Gastroesophageal sphincter (tissue), 4 donors: ENCODE data around the gene CDAN1. TPM values are rescaled to one million over a fixed set of nuclear protein-coding genes. Genes with fewer than 3 reads are reported as not detected.

Experiments used
- ATAC-seq: fragments of 150-250 bp; one replicate; pipeline ENCODE4 v1.9.1; 2016; ENCODE audit warnings: mild to moderate bottlenecking, moderate library complexity
- H3K27ac ChIP-seq, 4 donors: fragments of 200-600 bp; sonication (generic) in 3 of 4; 1 replicate in 3 of 4; 2 replicates in 1 of 4; pipeline ENCODE4 v1.5.1; 2016 to 2019
- H3K27me3 ChIP-seq: fragments of 200-600 bp; sonication (generic); one replicate; pipeline ENCODE4 v1.5.1; 2019
- H3K36me3 ChIP-seq, 2 donors: fragments of 200-600 bp; sonication (generic); one replicate each; pipeline ENCODE4 v1.5.1; 2019; ENCODE audit warnings: control low read depth in 1 of 2
- H3K4me1 ChIP-seq, 3 donors: fragments of 200-600 bp; sonication (generic); 1 replicate in 2 of 3; 2 replicates in 1 of 3; pipeline ENCODE4 v1.5.1; 2016 to 2019; ENCODE audit warnings: control low read depth in 2 of 3
- H3K4me3 ChIP-seq, 2 donors: fragments of 200-600 bp; sonication (generic); one replicate each; pipeline ENCODE4 v1.5.1; 2019; ENCODE audit warnings: mild to moderate bottlenecking in 1 of 2, moderate library complexity in 1 of 2
- H3K9me3 ChIP-seq, 3 donors: fragments of 200-600 bp; sonication (generic); one replicate each; pipeline ENCODE4 v1.5.1; 2017 to 2019; ENCODE audit warnings: control low read depth in 2 of 3
- CTCF ChIP-seq, 4 experiments: fragments of 200-600 bp in 2 of 4; fragments of 450-650 bp in 2 of 4; sonication (generic) in 1 of 4; IDR thresholded peaks; one replicate each; pipeline ENCODE4 v1.5.1; 2017 to 2019; ENCODE audit warnings: antibody characterized with exemption in 4 of 4, mild to moderate bottlenecking in 2 of 4, moderate library complexity in 2 of 4
- EP300 ChIP-seq: sonication (generic); formaldehyde crosslinking; IDR thresholded peaks from one replicate; pipeline ENCODE4 v1.6.1; 2017; ENCODE audit warnings: antibody characterized with exemption, mild to moderate bottlenecking
- POLR2A ChIP-seq, 2 donors: fragments of 450-650 bp; IDR thresholded peaks; one replicate each; pipeline ENCODE4 v1.6.1; 2017; ENCODE audit warnings: antibody characterized with exemption in 2 of 2, mild to moderate bottlenecking in 2 of 2, moderate library complexity in 1 of 2
- POLR2AphosphoS5 ChIP-seq: sonication (generic); formaldehyde crosslinking; IDR thresholded peaks from one replicate; pipeline ENCODE4 v1.6.1; 2017; ENCODE audit warnings: antibody characterized with exemption
- WGBS, 2 donors: methylation state at CpG; one replicate each; pipeline ENCODE4 v1.1.5; 2018; ENCODE audit warnings: low coverage in 1 of 2; 5-methylcytosine and 5-hydroxymethylcytosine counted together
- total RNA-seq, 4 donors: library from RNA; depleted of rRNA; stranded (reverse); fragments of >200 nt; gene quantifications; one replicate each; pipeline ENCODE4 v1.1.0, GENCODE V29; 2016

CDAN1 gene
- total RNA-seq, 4 donors from 2014 or later: 6.5 to 15.7 (median 12.1) TPM

- no peaks in the 10 kb centered on the region for H3K27me3 ChIP-seq
- H3K4me1 ChIP-seq: no peaks in the 10 kb centered on the region
- ATAC-seq: no peak
- peaks cover 0 to 42% of the 10 kb centered on the region in 2 donors for H3K36me3 ChIP-seq
- H3K4me3 ChIP-seq: no peak overlapping the region
- TF ChIP-seq POLR2AphosphoS5: no peak
- TF ChIP-seq CTCF (IDR thresholded peaks at IDR 0.05): no peak
- no peak for TF ChIP-seq EP300
- no peak for TF ChIP-seq POLR2A (IDR thresholded peaks at IDR 0.05)
- 88 to 95% methylated on average over 2 of the region's 2 CpGs for WGBS, 2 donors
- no peak overlapping the region for H3K27ac ChIP-seq
- no peaks in the 10 kb centered on the region for H3K9me3 ChIP-seq
These were observed 13.4 kb upstream of the CDAN1 start for GRCh38 chr15:42750306-42750705.

- ATAC-seq: no peak
- Histone ChIP-seq H3K27me3 (no peaks in the 10 kb centered on the region), H3K4me3 (no peak overlapping the region), H3K27ac (no peak overlapping the region), H3K36me3 (peaks cover 0 to 46% of the 10 kb centered on the region in 2 donors), H3K4me1 (no peaks in the 10 kb centered on the region), H3K9me3 (no peaks in the 10 kb centered on the region)
- no CpG with 5 or more reads among the region's 1 CpG for WGBS, 2 donors
- TF ChIP-seq EP300 (no peak), CTCF (IDR thresholded peaks at IDR 0.05) (no peak), POLR2A (IDR thresholded peaks at IDR 0.05) (no peak), POLR2AphosphoS5 (no peak)
These were observed 12.3 kb upstream of the CDAN1 start for GRCh38 chr15:42749266-42749665.

GRCh38 chr15:42744195-42744594, 7.3 kb upstream of the CDAN1 start:
- ATAC-seq: no peak
- H3K27ac ChIP-seq: no peak overlapping the region
- H3K9me3 ChIP-seq: no peaks in the 10 kb centered on the region
- TF ChIP-seq EP300: no peak
- no peak for TF ChIP-seq POLR2AphosphoS5
- TF ChIP-seq POLR2A (IDR thresholded peaks at IDR 0.05): no peak
- no peak for TF ChIP-seq CTCF (IDR thresholded peaks at IDR 0.05)
- no peaks in the 10 kb centered on the region for H3K4me1 ChIP-seq
- H3K36me3 ChIP-seq: peaks cover 0 to 18% of the 10 kb centered on the region in 2 donors
- H3K27me3 ChIP-seq: no peaks in the 10 kb centered on the region
- 78 to 95% methylated on average over 1 of the region's 1 CpG for whole genome bisulfite sequencing, 2 donors
- no peak overlapping the region for H3K4me3 ChIP-seq

GRCh38 chr15:42742149-42742548, 5.2 kb upstream of the CDAN1 start:
- Histone ChIP-seq H3K4me1 (peaks cover 0 to 12% (median 0%) of the 10 kb centered on the region in 3 donors), H3K9me3 (no peaks in the 10 kb centered on the region), H3K27ac (no peak overlapping the region), H3K36me3 (peaks cover 0 to 18% of the 10 kb centered on the region in 2 donors), H3K27me3 (no peaks in the 10 kb centered on the region), H3K4me3 (no peak overlapping the region)
- no peak for TF ChIP-seq EP300
- ATAC-seq: no peak
- WGBS, 2 donors: 88 to 92% methylated on average over 4 of the region's 4 CpGs

DNA sequence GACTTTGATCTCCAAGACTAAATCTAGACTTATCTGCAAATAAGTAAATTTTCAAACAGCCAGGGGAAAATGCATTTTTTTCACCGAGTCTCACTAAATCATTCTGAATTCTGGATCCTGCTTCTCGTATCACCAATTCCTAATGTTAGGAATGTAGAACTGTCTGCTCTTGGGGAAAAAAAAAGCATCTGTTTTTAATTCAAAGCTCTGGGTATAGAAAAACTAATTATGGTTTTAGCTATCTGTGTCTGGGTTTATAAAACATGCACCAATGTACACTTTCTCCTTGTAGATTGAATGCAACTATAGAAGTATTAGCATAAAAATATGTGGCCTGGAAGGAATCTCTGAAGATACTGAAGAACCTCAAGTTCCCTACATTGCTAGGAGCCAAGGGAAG, 4.8 kb upstream of the CDAN1 start:
- no peak overlapping the region for H3K4me3 ChIP-seq
- TF ChIP-seq CTCF (IDR thresholded peaks at IDR 0.05) (no peak), POLR2A (IDR thresholded peaks at IDR 0.05) (no peak), POLR2AphosphoS5 (no peak), EP300 (no peak)
- peaks cover 0 to 18% of the 10 kb centered on the region in 2 donors for H3K36me3 ChIP-seq
- no peak overlapping the region for H3K27ac ChIP-seq
- WGBS, 2 donors: 67 to 85% methylated on average over 2 of the region's 2 CpGs
- peaks cover 0 to 13% (median 0%) of the 10 kb centered on the region in 3 donors for H3K4me1 ChIP-seq
- H3K27me3 ChIP-seq: no peaks in the 10 kb centered on the region
- ATAC-seq: no peak
- no peaks in the 10 kb centered on the region for H3K9me3 ChIP-seq
